ENCODE results near the gene MDN1. TPM values are rescaled to one million over a fixed set of nuclear protein-coding genes. Genes with fewer than 3 reads are reported as not detected.

The MDN1 gene
- polyA plus RNA-seq, 1 donor from 2014 or later: 7.9 TPM

GRCh38 chr6:89716532-89716931, 103.1 kb downstream of the MDN1 start:
- Mint-ChIP-seq H3K4me3 (no peak overlapping the region), H3K4me1 (peaks cover 0 to 1% (median 0%) of the 10 kb centered on the region in 3 donors), H3K9me3 (no peaks in the 10 kb centered on the region), H3K27me3 (no peaks in the 10 kb centered on the region), H3K27ac (no peak overlapping the region), H3K36me3 (peaks cover 16% of the 10 kb centered on the region)

- Mint-ChIP-seq H3K27ac (no peak overlapping the region), H3K4me3 (no peak overlapping the region), H3K9me3 (no peaks in the 10 kb centered on the region), H3K36me3 (peaks cover 20% of the 10 kb centered on the region), H3K27me3 (no peaks in the 10 kb centered on the region), H3K4me1 (peaks cover 0 to 1% (median 0%) of the 10 kb centered on the region in 3 donors)
Observed at GRCh38 chr6:89711801-89712200, 107.8 kb downstream of the MDN1 start.

- Mint-ChIP-seq H3K36me3 (peaks cover 21% of the 10 kb centered on the region), H3K9me3 (no peaks in the 10 kb centered on the region), H3K27me3 (no peaks in the 10 kb centered on the region), H3K27ac (peak overlapping the region in 1 of 3 donors; percentile 43), H3K4me1 (peaks cover 0 to 1% (median 0%) of the 10 kb centered on the region in 3 donors), H3K4me3 (no peak overlapping the region)
Observed at GRCh38 chr6:89708316-89708715, 111.3 kb downstream of the MDN1 start.

- Mint-ChIP-seq H3K27me3 (no peaks in the 10 kb centered on the region), H3K9me3 (no peaks in the 10 kb centered on the region), H3K4me1 (peaks cover 0 to 1% (median 0%) of the 10 kb centered on the region in 3 donors), H3K36me3 (peaks cover 19% of the 10 kb centered on the region), H3K27ac (peak overlapping the region in 1 of 3 donors; percentile 67), H3K4me3 (no peak overlapping the region)
Observed at GRCh38 chr6:89707766-89708165, 111.8 kb downstream of the MDN1 start.

GRCh38 chr6:89706121-89706520, 113.5 kb downstream of the MDN1 start:
- H3K4me3 Mint-ChIP-seq: no peak overlapping the region
- H3K4me1 Mint-ChIP-seq: peaks cover 0 to 1% (median 0%) of the 10 kb centered on the region in 3 donors
- H3K27me3 Mint-ChIP-seq: no peaks in the 10 kb centered on the region
- H3K27ac Mint-ChIP-seq: no peak overlapping the region
- H3K36me3 Mint-ChIP-seq: peaks cover 19% of the 10 kb centered on the region
- H3K9me3 Mint-ChIP-seq: no peaks in the 10 kb centered on the region

GRCh38 chr6:89703292-89703691, 116.3 kb downstream of the MDN1 start:
- H3K4me3 Mint-ChIP-seq: no peak overlapping the region
- peaks cover 0 to 1% (median 0%) of the 10 kb centered on the region in 3 donors for H3K4me1 Mint-ChIP-seq
- peaks cover 19% of the 10 kb centered on the region for H3K36me3 Mint-ChIP-seq
- H3K27me3 Mint-ChIP-seq: no peaks in the 10 kb centered on the region
- no peaks in the 10 kb centered on the region for H3K9me3 Mint-ChIP-seq
- no peak overlapping the region for H3K27ac Mint-ChIP-seq

- H3K4me3 Mint-ChIP-seq: no peak overlapping the region
- peaks cover 14% of the 10 kb centered on the region for H3K36me3 Mint-ChIP-seq
- H3K27ac Mint-ChIP-seq: no peak overlapping the region
- H3K27me3 Mint-ChIP-seq: no peaks in the 10 kb centered on the region
- no peaks in the 10 kb centered on the region for H3K4me1 Mint-ChIP-seq
- no peaks in the 10 kb centered on the region for H3K9me3 Mint-ChIP-seq
Observed at GRCh38 chr6:89702349-89702748, 117.2 kb downstream of the MDN1 start.

- H3K4me3 Mint-ChIP-seq: no peak overlapping the region
- peaks cover 8% of the 10 kb centered on the region in 3 donors for H3K4me1 Mint-ChIP-seq
- H3K27ac Mint-ChIP-seq: peak overlapping the region in 1 of 3 donors; percentile 46
- no peaks in the 10 kb centered on the region for H3K27me3 Mint-ChIP-seq
- H3K9me3 Mint-ChIP-seq: no peaks in the 10 kb centered on the region
- peaks cover 7% of the 10 kb centered on the region for H3K36me3 Mint-ChIP-seq
Observed at GRCh38 chr6:89695667-89696066, 123.9 kb downstream of the MDN1 start.

GRCh38 chr6:89694428-89694827, 125.2 kb downstream of the MDN1 start:
- Mint-ChIP-seq H3K4me1 (peaks cover 15 to 18% (median 18%) of the 10 kb centered on the region in 3 donors), H3K27me3 (no peaks in the 10 kb centered on the region), H3K4me3 (no peak overlapping the region), H3K9me3 (no peaks in the 10 kb centered on the region), H3K27ac (no peak overlapping the region), H3K36me3 (peaks cover 6% of the 10 kb centered on the region)

GRCh38 chr6:89693207-89693606, 126.4 kb downstream of the MDN1 start:
- Mint-ChIP-seq H3K27me3 (no peaks in the 10 kb centered on the region), H3K4me1 (peaks cover 16 to 20% (median 19%) of the 10 kb centered on the region in 3 donors), H3K27ac (peak overlapping the region in 1 of 3 donors; percentile 58), H3K36me3 (peaks cover 6% of the 10 kb centered on the region), H3K4me3 (no peak overlapping the region), H3K9me3 (no peaks in the 10 kb centered on the region)

GRCh38 chr6:89692256-89692655, 127.3 kb downstream of the MDN1 start:
- Mint-ChIP-seq H3K4me3 (no peak overlapping the region), H3K27ac (no peak overlapping the region), H3K27me3 (no peaks in the 10 kb centered on the region), H3K4me1 (peaks cover 16 to 20% (median 19%) of the 10 kb centered on the region in 3 donors), H3K9me3 (no peaks in the 10 kb centered on the region), H3K36me3 (peaks cover 7% of the 10 kb centered on the region)

- H3K27ac Mint-ChIP-seq: peak overlapping the region in 1 of 3 donors; percentile 64
Observed at GRCh38 chr6:89690944-89691324, 128.7 kb downstream of the MDN1 start.

GRCh38 chr6:89689732-89690131, 129.9 kb downstream of the MDN1 start:
- Mint-ChIP-seq H3K4me3 (no peak overlapping the region), H3K27me3 (no peaks in the 10 kb centered on the region), H3K27ac (peak overlapping the region in 2 of 3 donors; percentile 23 to 88), H3K9me3 (no peaks in the 10 kb centered on the region), H3K4me1 (peaks cover 16 to 20% (median 19%) of the 10 kb centered on the region in 3 donors), H3K36me3 (peaks cover 3% of the 10 kb centered on the region)

More at GRCh38 chr6:89690944-89691324, 128.7 kb downstream of the MDN1 start:
- peaks cover 16 to 20% (median 19%) of the 10 kb centered on the region in 3 donors for H3K4me1 Mint-ChIP-seq
- peaks cover 6% of the 10 kb centered on the region for H3K36me3 Mint-ChIP-seq
- peak overlapping the region in 1 of 4 donors; percentile 80 for H3K4me3 Mint-ChIP-seq
- H3K27me3 Mint-ChIP-seq: no peaks in the 10 kb centered on the region
- no peaks in the 10 kb centered on the region for H3K9me3 Mint-ChIP-seq

GRCh38 chr6:89688328-89688727, 131.3 kb downstream of the MDN1 start:
- H3K9me3 Mint-ChIP-seq: no peaks in the 10 kb centered on the region
- H3K27ac Mint-ChIP-seq: no peak overlapping the region
- H3K27me3 Mint-ChIP-seq: no peaks in the 10 kb centered on the region
- H3K36me3 Mint-ChIP-seq: peaks cover 3% of the 10 kb centered on the region
- H3K4me1 Mint-ChIP-seq: peaks cover 16 to 20% (median 19%) of the 10 kb centered on the region in 3 donors
- H3K4me3 Mint-ChIP-seq: no peak overlapping the region

GRCh38 chr6:89685311-89685710, 134.3 kb downstream of the MDN1 start:
- Mint-ChIP-seq H3K27ac (no peak overlapping the region), H3K4me3 (no peak overlapping the region), H3K36me3 (peaks cover 3% of the 10 kb centered on the region), H3K9me3 (no peaks in the 10 kb centered on the region), H3K27me3 (no peaks in the 10 kb centered on the region), H3K4me1 (peaks cover 7 to 8% (median 8%) of the 10 kb centered on the region in 3 donors)

GRCh38 chr6:89682991-89683390, 136.6 kb downstream of the MDN1 start:
- H3K4me3 Mint-ChIP-seq: no peak overlapping the region
- H3K36me3 Mint-ChIP-seq: peaks cover 4% of the 10 kb centered on the region
- H3K27me3 Mint-ChIP-seq: no peaks in the 10 kb centered on the region
- H3K27ac Mint-ChIP-seq: peak overlapping the region in 1 of 3 donors; percentile 27
- no peaks in the 10 kb centered on the region for H3K9me3 Mint-ChIP-seq
- H3K4me1 Mint-ChIP-seq: no peaks in the 10 kb centered on the region

Measured in IgD-negative memory B cell (primary cell).